GM03348 (cell line): ENCODE measurements around the gene RPN2.

Experiments
- DNase-seq: peaks from one replicate; pipeline ENCODE4 v3.0.0; 2012; ENCODE audit warnings: low spot score

Gene RPN2

DNA sequence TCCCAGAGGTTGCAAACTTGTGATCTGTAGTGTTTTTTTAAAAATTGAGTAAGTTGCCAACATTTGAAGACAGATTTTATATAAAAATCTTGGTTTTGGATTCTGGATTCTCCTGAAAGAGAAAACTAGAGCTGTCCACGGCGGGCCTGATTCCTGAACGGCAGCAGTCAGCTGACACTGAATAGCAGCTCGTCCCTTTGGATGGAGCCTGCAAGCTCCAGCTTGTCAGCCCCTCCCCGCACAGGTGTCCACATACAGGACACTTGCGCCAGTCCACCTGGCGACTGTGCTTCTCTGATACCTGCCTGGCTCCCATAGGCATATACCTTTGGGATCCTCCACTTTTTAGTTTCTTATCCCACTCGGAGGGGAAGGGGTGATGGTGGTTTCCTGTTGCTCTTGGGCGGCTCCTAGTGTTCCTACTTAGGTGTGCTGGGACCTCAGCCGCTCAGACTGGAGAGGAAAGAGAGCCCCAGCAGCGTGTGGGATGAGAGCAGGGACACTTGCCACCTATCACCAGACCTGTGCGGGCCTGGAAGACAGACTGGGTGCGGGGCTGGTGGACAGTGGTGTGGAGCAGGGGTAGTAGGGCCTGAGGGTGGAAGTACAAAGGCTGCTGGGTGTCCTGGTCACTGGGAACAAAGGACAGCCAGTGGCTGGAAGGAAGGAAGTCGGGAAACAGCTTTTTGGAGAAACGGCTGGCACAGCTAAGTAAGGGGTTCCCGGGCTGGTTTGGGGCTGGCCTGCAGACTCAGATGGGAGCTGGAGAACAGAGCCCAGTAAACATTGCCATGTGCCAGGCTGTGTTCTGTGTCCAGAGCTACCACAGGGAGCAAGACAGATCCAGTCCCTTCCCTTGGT, 64.2 kb downstream of the RPN2 start:
- DNase-seq = no peak

- DNase-seq = no peak
These were observed 64.9 kb downstream of the RPN2 start for GRCh38 chr20:37243937-37244571.

GRCh38 chr20:37244572-37244957, 65.4 kb downstream of the RPN2 start:
- no peak for DNase-seq

DNA sequence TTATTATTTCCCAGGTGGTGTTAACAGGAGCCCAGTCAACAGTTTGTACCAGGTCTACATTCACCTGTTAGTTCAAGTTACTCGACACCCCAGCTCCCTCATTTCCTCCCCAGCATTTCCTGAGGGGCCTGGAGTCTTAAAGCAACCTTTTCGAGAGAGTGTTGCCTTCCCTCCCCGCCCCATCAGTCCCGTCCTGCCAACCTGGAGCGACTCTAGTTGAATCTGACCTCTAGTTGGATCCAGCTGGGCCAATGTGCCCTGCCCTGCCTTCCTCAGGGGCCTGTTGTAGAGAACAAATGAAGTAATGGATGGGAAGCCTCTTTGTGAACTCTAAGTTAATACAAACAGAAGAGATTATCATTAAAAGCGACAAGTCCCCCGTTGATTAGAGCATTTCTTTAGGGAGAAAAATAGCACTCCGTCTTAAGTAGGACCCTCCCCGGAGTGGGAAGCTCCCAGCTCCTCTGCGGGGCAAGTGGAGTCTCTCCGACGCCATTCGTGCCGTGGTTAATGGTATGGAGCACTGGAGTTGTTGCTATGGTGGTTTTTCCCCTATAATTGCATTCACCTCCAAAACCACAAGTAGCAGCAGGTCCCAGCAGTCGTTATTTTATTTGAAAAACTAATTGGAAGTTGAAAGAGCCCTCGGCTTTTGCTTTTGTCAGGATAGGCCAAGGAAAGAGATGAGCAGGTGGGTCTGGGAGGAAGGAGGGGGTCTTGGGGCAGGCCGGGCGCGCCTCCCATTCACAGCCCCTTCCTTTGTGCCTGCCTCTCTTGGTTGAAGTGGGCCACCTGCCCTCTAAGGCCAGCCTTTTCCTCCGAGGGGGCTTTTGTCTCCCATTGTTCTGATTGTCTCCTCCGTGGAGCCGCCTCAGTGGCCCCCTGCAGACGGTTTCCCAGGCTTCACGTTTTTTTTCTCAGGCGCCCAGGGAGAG, 66.4 kb downstream of the RPN2 start:
- DNase-seq = no peak

DNA sequence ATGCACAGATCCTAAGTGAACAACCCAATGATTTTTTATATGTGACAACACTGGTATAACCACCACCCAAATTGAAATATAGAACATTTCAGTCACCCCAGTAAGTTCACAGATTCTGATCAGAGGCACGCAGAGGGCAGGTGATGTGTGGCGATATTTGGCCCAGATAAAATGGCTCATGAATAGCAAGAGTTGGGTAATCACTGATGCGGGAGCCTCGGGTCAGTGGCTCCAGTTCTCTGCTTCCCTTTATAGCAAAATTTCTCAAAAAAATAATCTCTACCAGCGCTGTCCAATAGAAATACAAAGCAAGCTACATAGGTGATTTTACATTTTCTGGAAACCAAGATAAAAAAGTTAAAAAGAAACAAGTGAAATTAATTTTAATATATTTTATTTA, 67.6 kb downstream of the RPN2 start:
- DNase-seq = no peak

- DNase-seq = no peak
These were observed 68.4 kb downstream of the RPN2 start for GRCh38 chr20:37247547-37247946.

DNA sequence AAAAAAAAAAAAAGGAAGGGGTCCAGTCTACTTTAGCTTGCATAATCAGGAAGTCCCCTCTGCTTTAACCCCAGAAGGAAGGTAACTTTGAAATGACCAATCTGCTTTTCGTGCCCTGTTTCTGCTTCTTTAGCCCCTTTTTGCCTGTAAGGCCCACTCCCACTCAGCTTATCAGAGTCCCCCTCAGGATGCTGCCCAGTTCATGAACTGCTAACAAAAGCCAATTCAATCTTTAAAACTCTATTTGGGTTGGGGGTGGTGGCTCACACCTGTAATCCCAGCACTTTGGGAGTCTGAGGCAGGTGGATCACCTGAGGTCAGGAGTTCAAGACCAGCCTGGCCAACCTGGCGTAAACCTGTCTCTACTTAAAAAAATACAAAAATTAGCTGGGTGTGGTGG, 70.2 kb downstream of the RPN2 start:
- no peak for DNase-seq

DNA sequence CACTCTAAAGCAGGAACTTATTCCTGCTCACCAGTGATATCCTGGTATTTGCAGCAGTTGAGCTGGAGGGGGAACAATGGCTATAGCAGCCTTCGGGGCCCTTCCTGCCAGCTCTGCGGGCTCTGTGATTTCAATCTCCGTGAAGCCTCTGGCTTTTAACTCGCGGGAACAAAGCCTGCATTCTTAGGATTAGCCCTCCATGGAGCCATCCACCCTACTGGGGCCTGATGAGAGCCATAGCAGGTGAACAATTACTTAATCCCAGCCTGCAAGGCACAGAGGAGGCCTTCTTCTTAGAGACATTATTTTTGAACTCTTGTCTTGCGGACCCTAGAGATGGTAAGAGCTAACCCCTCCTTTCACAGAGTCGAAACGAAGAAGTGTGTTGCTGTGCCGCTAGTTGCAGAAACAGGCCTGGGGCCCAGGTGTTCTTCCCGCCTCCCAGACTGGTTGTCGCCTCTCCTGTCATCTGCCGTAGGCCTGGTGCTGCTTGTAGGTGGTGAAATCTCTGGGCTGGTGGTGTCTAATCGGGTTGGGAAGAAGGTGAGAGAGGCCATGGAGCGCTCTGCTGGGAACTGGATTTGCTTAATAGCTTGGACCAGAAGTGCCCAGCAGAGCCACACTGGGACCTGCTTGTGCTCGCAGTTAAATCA, 72.8 kb downstream of the RPN2 start:
- DNase-seq = no peak

- DNase-seq = no peak
These were observed 74.0 kb downstream of the RPN2 start for GRCh38 chr20:37253087-37253486.

DNA sequence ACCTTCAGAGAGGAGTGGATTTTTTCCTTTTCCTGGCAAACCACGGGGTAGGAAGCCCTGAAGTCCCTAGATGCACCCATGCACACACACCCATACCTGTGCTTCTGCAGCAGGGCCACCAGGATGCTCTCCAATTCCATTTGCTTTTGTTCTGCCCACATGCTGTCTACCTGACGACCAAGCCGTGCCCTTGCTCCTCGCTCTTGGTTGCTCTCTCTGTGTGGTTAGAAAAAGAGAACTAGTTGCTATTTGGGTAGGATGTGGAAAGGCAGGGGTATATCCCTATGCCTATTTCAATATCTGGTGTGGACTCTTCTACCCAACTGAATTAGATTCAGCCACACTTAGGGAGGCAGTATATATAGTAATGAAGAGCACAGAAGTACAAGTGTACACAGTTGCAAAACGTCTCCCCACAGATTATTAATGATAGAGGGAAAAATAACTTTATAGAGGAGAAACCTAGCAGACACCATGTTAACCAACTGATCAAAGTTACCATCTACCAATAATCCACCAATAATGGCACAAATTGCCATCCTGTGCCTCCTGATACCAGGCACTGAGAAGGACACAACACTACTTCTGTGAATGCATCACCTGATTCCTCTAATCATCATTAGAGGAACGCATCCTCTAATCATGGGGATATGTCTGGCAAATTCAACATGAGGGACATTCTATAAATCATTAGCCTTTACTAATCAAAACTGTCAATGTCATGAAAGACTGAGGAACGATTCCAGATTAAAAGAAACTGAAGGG, 75.2 kb downstream of the RPN2 start:
- no peak for DNase-seq

DNA sequence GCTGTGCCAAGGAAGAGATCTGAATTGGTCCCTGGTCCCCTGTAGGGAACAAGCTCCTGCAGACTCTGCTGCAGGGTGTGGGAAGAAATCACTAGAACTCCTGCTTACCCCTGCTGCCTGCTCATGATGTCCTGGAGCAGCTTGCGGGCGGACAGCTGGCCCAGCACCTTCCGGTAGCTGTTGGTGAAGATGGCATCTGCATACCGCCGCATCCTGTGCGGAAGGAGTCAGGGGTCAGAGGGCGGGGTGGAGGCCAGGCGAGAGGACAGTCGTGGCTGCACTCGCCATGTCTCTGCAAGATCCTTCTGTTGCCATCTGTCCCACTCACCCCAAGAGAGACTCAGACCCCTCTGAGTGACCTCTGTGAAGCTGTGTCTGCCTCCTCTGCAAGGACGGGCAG, 77.2 kb downstream of the RPN2 start:
- DNase-seq = no peak

- no peak for DNase-seq
These were observed 78.4 kb downstream of the RPN2 start for GRCh38 chr20:37257530-37257929.

- DNase-seq = no peak
These were observed 78.9 kb downstream of the RPN2 start for GRCh38 chr20:37257988-37258387.

GRCh38 chr20:37259031-37259430, 79.9 kb downstream of the RPN2 start:
- no peak for DNase-seq

DNA sequence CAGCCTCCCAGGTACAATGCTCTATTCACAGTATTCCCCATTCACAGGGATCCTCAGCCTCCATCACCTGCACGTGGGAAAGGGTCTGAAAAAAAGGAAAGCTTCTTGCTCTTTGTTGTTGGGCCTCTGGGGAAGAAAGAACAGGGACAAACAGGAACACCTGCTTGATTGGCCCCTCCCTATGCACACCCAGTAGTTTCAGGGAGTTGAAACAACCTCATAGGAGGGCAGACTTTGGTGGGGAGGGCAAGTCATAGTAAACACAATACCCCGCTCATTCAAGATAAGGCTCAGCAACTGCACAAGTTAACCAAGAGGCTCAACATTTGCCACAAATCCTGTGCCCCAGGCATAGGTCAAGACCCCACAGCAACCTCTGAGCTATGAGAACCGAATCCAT, 80.7 kb downstream of the RPN2 start:
- no peak for DNase-seq

GRCh38 chr20:37260923-37261322, 81.8 kb downstream of the RPN2 start:
- no peak for DNase-seq

GRCh38 chr20:37261714-37262113, 82.6 kb downstream of the RPN2 start, which contains the start of gene GHRH:
TSS of gene GHRH (minus strand) at chr20:37261814. CDS start at chr20:37256889, 4,925 bp downstream.
- DNase-seq = no peak

GRCh38 chr20:37262505-37262904, 83.4 kb downstream of the RPN2 start:
- DNase-seq = no peak

- no peak for DNase-seq
These were observed 84.6 kb downstream of the RPN2 start for GRCh38 chr20:37263686-37264085.

- no peak for DNase-seq
These were observed 86.0 kb downstream of the RPN2 start for GRCh38 chr20:37265152-37265551.
